Activated B cell treated with CpG ODN at 0.5 μM for 24 hours (primary cell): Measurements from ENCODE around the gene CEP164. TPM values are rescaled to one million over a fixed set of nuclear protein-coding genes. Genes with fewer than 3 reads are reported as not detected.

Experiments used
- ATAC-seq: fragments of 200-7000 bp; cut with Tn5 transposase; one replicate; pipeline ENCODE4 v1.10.0; 2021; ENCODE audit warnings: low read depth, mild to moderate bottlenecking, moderate library complexity
- CTCF ChIA-PET: fragments of 350-600 bp; sonication (Branson Sonifier 250); formaldehyde crosslinking; loops from one replicate; lab custom pipeline; 2021; ENCODE audit warnings: antibody characterized with exemption; lab: Charles Lee
- POLR2A ChIA-PET: fragments of 350-600 bp; sonication (Branson Sonifier 250); formaldehyde crosslinking; loops from one replicate; lab custom pipeline; 2021; ENCODE audit warnings: antibody characterized with exemption; lab: Charles Lee
- DNase-seq: peaks from one replicate; pipeline ENCODE4 v3.0.0; 2022
- H3K27ac Mint-ChIP-seq: one replicate; pipeline ENCODE4 v1.8.0; 2020; ENCODE audit warnings: mixed read lengths
- H3K27me3 Mint-ChIP-seq: one replicate; pipeline ENCODE4 v1.8.0; 2021; ENCODE audit warnings: mixed read lengths
- H3K36me3 Mint-ChIP-seq: one replicate; pipeline ENCODE4 v1.8.0; 2021; ENCODE audit warnings: low read depth, mixed read lengths
- H3K4me1 Mint-ChIP-seq: one replicate; pipeline ENCODE4 v1.8.0; 2021; ENCODE audit warnings: mixed read lengths
- H3K4me3 Mint-ChIP-seq: one replicate; pipeline ENCODE4 v1.8.0; 2020; ENCODE audit warnings: mild to moderate bottlenecking, mixed read lengths
- H3K9me3 Mint-ChIP-seq: one replicate; pipeline ENCODE4 v1.8.0; 2020; ENCODE audit warnings: mixed read lengths
- intact Hi-C: fragments of 100-400 bp; cut with micrococcal nuclease; formaldehyde crosslinking; loops from one replicate; pipeline ENCODE4 v1.15.1; 2024
- total RNA-seq: library from RNA; stranded (reverse); gene quantifications from 2 replicates; pipeline ENCODE4 v1.2.3, GENCODE V29; 2022
- TF ChIP-seq, protein P1 (sequence below): fragments of 200-600 bp; IDR thresholded peaks from one replicate; pipeline ENCODE4 v1.8.0; 2022; ENCODE audit warnings: antibody characterized with exemption, mild to moderate bottlenecking

Gene CEP164
- total RNA-seq, 1 donor from 2014 or later, result 50.9 TPM

DNA sequence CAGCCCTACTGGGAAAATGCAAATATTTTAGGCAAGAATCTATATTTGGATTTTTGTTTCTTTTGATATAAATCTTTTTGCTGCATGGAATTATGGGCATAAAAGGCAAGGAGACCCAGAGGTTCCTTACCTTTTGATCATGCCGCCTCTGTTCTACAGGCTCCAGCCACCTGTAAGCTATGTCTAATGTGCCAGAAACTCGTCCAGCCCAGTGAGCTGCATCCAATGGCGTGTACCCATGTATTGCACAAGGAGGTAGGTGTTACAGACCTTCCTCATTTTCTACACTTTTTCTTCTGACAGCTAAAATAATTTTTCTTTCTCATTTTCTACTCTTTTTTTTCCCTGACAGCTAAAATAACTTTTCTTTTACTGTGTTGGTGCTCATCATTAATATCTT is 44.7 kb upstream of the CEP164 start:
- H3K9me3 Mint-ChIP-seq, result no peaks in the 10 kb centered on the region
- no peaks in the 10 kb centered on the region for H3K27me3 Mint-ChIP-seq
- no peaks in the 10 kb centered on the region for H3K4me1 Mint-ChIP-seq
- peaks cover 66% of the 10 kb centered on the region for H3K36me3 Mint-ChIP-seq
- ATAC-seq, result no peak
- no peak for DNase-seq
- intact Hi-C loops, result no loop called here
- POLR2A ChIA-PET, result interaction anchor here (0.5 kb wide), 1 partner anchor 13 kb away, joined by 5 read pairs; no protein-coding TSS in a partner anchor
- TF ChIP-seq, protein P1, sequence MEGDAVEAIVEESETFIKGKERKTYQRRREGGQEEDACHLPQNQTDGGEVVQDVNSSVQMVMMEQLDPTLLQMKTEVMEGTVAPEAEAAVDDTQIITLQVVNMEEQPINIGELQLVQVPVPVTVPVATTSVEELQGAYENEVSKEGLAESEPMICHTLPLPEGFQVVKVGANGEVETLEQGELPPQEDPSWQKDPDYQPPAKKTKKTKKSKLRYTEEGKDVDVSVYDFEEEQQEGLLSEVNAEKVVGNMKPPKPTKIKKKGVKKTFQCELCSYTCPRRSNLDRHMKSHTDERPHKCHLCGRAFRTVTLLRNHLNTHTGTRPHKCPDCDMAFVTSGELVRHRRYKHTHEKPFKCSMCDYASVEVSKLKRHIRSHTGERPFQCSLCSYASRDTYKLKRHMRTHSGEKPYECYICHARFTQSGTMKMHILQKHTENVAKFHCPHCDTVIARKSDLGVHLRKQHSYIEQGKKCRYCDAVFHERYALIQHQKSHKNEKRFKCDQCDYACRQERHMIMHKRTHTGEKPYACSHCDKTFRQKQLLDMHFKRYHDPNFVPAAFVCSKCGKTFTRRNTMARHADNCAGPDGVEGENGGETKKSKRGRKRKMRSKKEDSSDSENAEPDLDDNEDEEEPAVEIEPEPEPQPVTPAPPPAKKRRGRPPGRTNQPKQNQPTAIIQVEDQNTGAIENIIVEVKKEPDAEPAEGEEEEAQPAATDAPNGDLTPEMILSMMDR, result no peak
- H3K4me3 Mint-ChIP-seq, result no peak overlapping the region
- CTCF ChIA-PET, result no interaction called here
- H3K27ac Mint-ChIP-seq, result no peak overlapping the region

DNA sequence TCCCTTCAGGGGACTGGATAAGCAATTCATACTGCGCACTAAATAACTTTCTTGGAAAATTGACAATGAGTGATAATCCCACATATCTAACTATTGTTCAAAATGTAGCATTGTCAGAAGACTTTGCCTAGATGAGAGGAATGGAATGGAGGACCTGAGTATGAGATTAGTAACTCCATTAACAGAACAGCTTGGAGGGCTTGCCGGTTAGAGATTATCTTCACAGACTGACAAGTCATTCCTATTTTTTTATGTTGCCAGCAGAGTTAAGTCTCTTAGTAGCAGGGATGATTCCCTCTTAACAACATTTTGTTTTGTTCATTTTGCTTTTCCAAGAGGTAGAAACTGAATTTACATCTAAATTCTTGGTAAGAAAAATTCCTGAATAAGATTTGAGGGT is 43.6 kb upstream of the CEP164 start:
- Mint-ChIP-seq H3K4me3 (no peak overlapping the region), H3K4me1 (no peaks in the 10 kb centered on the region), H3K27me3 (no peaks in the 10 kb centered on the region), H3K36me3 (peaks cover 74% of the 10 kb centered on the region), H3K9me3 (no peaks in the 10 kb centered on the region), H3K27ac (no peak overlapping the region)
- TF ChIP-seq, protein P1, result no peak
- ChIA-PET POLR2A (no interaction called here), CTCF (no interaction called here)
- ATAC-seq (no peak), DNase-seq (no peak)
- intact Hi-C loops, result no loop called here

DNA sequence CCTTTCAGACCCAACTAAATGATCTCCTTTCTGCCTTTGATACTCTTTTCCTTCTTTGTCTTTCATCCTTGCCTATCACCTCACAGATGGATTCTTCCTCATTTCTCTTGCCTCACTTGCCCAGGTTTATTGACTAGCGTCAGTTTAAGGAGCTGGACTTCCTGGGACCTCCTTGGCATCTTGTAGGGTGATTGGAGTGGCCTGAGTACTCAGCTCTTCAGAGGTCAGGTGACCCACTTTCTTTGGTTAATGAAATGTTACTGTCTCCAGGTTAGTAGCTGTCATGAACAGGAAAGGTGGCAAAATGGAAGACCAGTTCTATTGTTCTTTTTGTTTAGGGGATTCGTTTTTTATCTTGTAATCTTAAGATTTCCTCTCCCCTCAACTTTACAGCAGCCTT is 41.1 kb upstream of the CEP164 start:
- Mint-ChIP-seq H3K36me3 (peaks cover 61% of the 10 kb centered on the region), H3K27ac (no peak overlapping the region), H3K4me1 (no peaks in the 10 kb centered on the region), H3K4me3 (no peak overlapping the region), H3K27me3 (no peaks in the 10 kb centered on the region), H3K9me3 (no peaks in the 10 kb centered on the region)
- ChIA-PET POLR2A (no interaction called here), CTCF (no interaction called here)
- intact Hi-C loops, result no loop called here
- TF ChIP-seq, protein P1, result no peak
- DNase-seq (no peak), ATAC-seq (no peak)

DNA sequence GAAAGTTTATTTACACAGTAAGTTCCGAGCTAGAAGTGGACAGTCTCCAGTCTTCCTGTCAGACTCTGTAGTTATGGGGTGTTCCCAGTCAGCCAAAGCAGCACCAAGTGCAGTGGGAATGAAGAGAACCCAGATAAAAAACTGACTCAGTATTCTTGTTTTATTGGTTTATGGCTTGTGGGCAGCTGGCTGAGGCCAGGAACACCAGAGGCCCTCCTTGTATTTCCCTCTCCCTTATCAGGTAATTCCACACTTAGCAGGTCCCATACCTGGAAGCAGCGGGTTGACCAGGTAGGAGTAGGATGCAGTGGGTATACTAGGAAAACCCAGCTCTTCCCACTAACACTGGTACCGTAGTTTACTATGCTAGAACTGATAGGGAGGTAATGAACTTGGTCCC is 40.0 kb upstream of the CEP164 start:
- Mint-ChIP-seq H3K4me1 (no peaks in the 10 kb centered on the region), H3K4me3 (no peak overlapping the region), H3K9me3 (no peaks in the 10 kb centered on the region), H3K27me3 (no peaks in the 10 kb centered on the region), H3K27ac (no peak overlapping the region), H3K36me3 (peaks cover 50% of the 10 kb centered on the region)
- intact Hi-C loops, result no loop called here
- ChIA-PET POLR2A (no interaction called here), CTCF (no interaction called here)
- TF ChIP-seq, protein P1, result no peak
- ATAC-seq (no peak), DNase-seq (no peak)

- Mint-ChIP-seq H3K4me3 (no peak overlapping the region), H3K9me3 (no peaks in the 10 kb centered on the region), H3K36me3 (peaks cover 34% of the 10 kb centered on the region), H3K27ac (no peak overlapping the region), H3K4me1 (no peaks in the 10 kb centered on the region), H3K27me3 (no peaks in the 10 kb centered on the region)
- TF ChIP-seq, protein P1, result no peak
- ChIA-PET POLR2A (no interaction called here), CTCF (no interaction called here)
- DNase-seq (no peak), ATAC-seq (no peak)
- intact Hi-C loops, result no loop called here
These were observed 37.9 kb upstream of the CEP164 start for GRCh38 chr11:117289795-117290194.
